GM23338 (cell line): ENCODE measurements around the gene COA1. TPM values are rescaled to one million over a fixed set of nuclear protein-coding genes. Genes with fewer than 3 reads are reported as not detected.

Experiments
- ATAC-seq: fragments of 200-7000 bp; cut with Tn5 transposase; 3 replicates; pipeline ENCODE4 v1.9.1; 2020
- DNase-seq: peaks from one replicate; pipeline ENCODE4 v3.0.0-alpha.2; 2015; ENCODE audit warnings: low spot score
- H2AFZ ChIP-seq: fragments of 200-600 bp; sonication (generic); 2 replicates; pipeline ENCODE4 v1.8.0; 2016; ENCODE audit warnings: antibody characterized with exemption, mild to moderate bottlenecking, moderate library complexity
- H3F3A ChIP-seq: fragments of 200-600 bp; sonication (generic); replicated peaks from 2 replicates; pipeline ENCODE4 v1.8.0; 2017; ENCODE audit warnings: antibody characterized with exemption, mixed run types, low read depth
- H3K27ac ChIP-seq: fragments of 200-600 bp; sonication (generic); 2 replicates; pipeline ENCODE4 v1.6.1; 2016; ENCODE audit warnings: low read depth
- H3K27me3 ChIP-seq: fragments of 200-600 bp; sonication (generic); 2 replicates; pipeline ENCODE4 v1.8.0; 2016; ENCODE audit warnings: mild to moderate bottlenecking, mixed run types, moderate library complexity; ENCODE audit not compliant: insufficient read depth
- H3K36me3 ChIP-seq: fragments of 200-600 bp; sonication (generic); 2 replicates; pipeline ENCODE4 v1.8.0; 2016; ENCODE audit warnings: mild to moderate bottlenecking; ENCODE audit not compliant: insufficient read depth
- H3K4me1 ChIP-seq: fragments of 200-600 bp; sonication (generic); 2 replicates; pipeline ENCODE4 v1.8.0; 2016; ENCODE audit warnings: mild to moderate bottlenecking, moderate library complexity; ENCODE audit not compliant: insufficient read depth
- H3K4me2 ChIP-seq: fragments of 200-600 bp; sonication (generic); 2 replicates; pipeline ENCODE4 v1.7.1; 2017; ENCODE audit warnings: mixed run types
- H3K4me3 ChIP-seq: fragments of 200-600 bp; sonication (generic); 2 replicates; pipeline ENCODE4 v1.6.1; 2016; ENCODE audit warnings: mixed run types
- H3K79me2 ChIP-seq: fragments of 200-600 bp; sonication (generic); replicated peaks from 2 replicates; pipeline ENCODE4 v1.8.0; 2017; ENCODE audit warnings: mild to moderate bottlenecking; ENCODE audit not compliant: insufficient read depth
- H3K9me2 ChIP-seq: fragments of 200-600 bp; sonication (generic); 2 replicates; pipeline ENCODE4 v1.8.0; 2017; ENCODE audit not compliant: insufficient read depth
- H4K20me1 ChIP-seq: fragments of 200-600 bp; sonication (generic); replicated peaks from 2 replicates; pipeline ENCODE4 v1.8.0; 2017; ENCODE audit warnings: mild to moderate bottlenecking; ENCODE audit not compliant: insufficient read depth
- H3K27ac Mint-ChIP-seq: 2 replicates; pipeline ENCODE4 v1.8.0; 2020; ENCODE audit warnings: inconsistent platforms, mild to moderate bottlenecking, moderate library complexity, mixed read lengths
- H3K27me3 Mint-ChIP-seq: 3 replicates; pipeline ENCODE4 v1.8.0; 2022; ENCODE audit warnings: low read depth, mild to moderate bottlenecking, moderate library complexity, mixed read lengths, inconsistent platforms; ENCODE audit not compliant: insufficient read depth, poor library complexity
- H3K36me3 Mint-ChIP-seq: 3 replicates; pipeline ENCODE4 v1.8.0; 2021; ENCODE audit warnings: low read depth, mild to moderate bottlenecking, inconsistent platforms, moderate library complexity, mixed read lengths
- H3K4me1 Mint-ChIP-seq: 3 replicates; pipeline ENCODE4 v1.8.0; 2020; ENCODE audit warnings: mild to moderate bottlenecking, inconsistent platforms, mixed read lengths
- H3K4me3 Mint-ChIP-seq: 3 replicates; pipeline ENCODE4 v1.8.0; 2021; ENCODE audit warnings: moderate library complexity, mild to moderate bottlenecking, inconsistent platforms, mixed read lengths
- H3K9me3 Mint-ChIP-seq: 3 replicates; pipeline ENCODE4 v1.8.0; 2020; ENCODE audit warnings: moderate library complexity, mild to moderate bottlenecking, inconsistent platforms, mixed read lengths
- CREB1 ChIP-seq: fragments of 250-450 bp; sonication (Bioruptor Pico); IDR thresholded peaks from 2 replicates; pipeline ENCODE4 v1.5.0; 2020; ENCODE audit warnings: low read depth, mild to moderate bottlenecking, moderate library complexity
- ETS1 ChIP-seq: IDR thresholded peaks from 2 replicates; pipeline ENCODE4 v1.6.1; 2016; ENCODE audit warnings: antibody characterized with exemption
- EZH2 ChIP-seq: fragments of 200-600 bp; sonication (generic); IDR thresholded peaks from one replicate; pipeline ENCODE4 v1.8.0; 2017; ENCODE audit warnings: antibody characterized with exemption, mild to moderate bottlenecking, low read depth; ENCODE audit not compliant: unreplicated experiment
- EZH2phosphoT487 ChIP-seq: fragments of 200-600 bp; sonication (generic); IDR thresholded peaks from one replicate; pipeline ENCODE4 v1.8.1; 2018; ENCODE audit warnings: antibody characterized with exemption; ENCODE audit not compliant: unreplicated experiment
- JUNB ChIP-seq: IDR thresholded peaks from one replicate; pipeline ENCODE4 v1.6.1; 2016; ENCODE audit warnings: antibody characterized with exemption; ENCODE audit not compliant: unreplicated experiment
- NANOG ChIP-seq: IDR thresholded peaks from 2 replicates; pipeline ENCODE4 v1.6.1; 2016; ENCODE audit warnings: antibody characterized with exemption, borderline replicate concordance
- POLR2AphosphoS5 ChIP-seq: IDR thresholded peaks from 2 replicates; pipeline ENCODE4 v1.6.1; 2016; ENCODE audit warnings: antibody characterized with exemption, low read depth
- REST ChIP-seq: IDR thresholded peaks from one replicate; pipeline ENCODE4 v1.6.1; 2018; ENCODE audit warnings: antibody characterized with exemption; ENCODE audit not compliant: unreplicated experiment
- STAT1 ChIP-seq: IDR thresholded peaks from one replicate; pipeline ENCODE4 v1.6.1; 2016; ENCODE audit warnings: antibody characterized with exemption; ENCODE audit not compliant: unreplicated experiment
- ZNF114 ChIP-seq: fragments of 250-450 bp; sonication (Bioruptor Pico); IDR thresholded peaks from 2 replicates; pipeline ENCODE4 v1.5.0; 2020; ENCODE audit warnings: mild to moderate bottlenecking, moderate library complexity
- polyA plus RNA-seq: library from polyadenylated mRNA; unstranded; fragments of >200 nt; fragmentation: Nextera tagmentation; extraction: Ambion mirVana; gene quantifications from 2 replicates; pipeline ENCODE4 v1.2.1, GENCODE V29; 2016
- total RNA-seq: library from RNA; depleted of rRNA; stranded (reverse); fragments of >200 nt; shearing (Covaris generic); gene quantifications from 2 replicates; pipeline ENCODE4 v1.2.3, GENCODE V29; 2014
- TF ChIP-seq, protein P1 (sequence below), 2 experiments: fragments of 200-600 bp in 1 of 2; sonication (generic) in 1 of 2; conservative IDR thresholded peaks; 2 replicates each; pipeline versions ENCODE4 v1.5.1 to v1.6.1; 2016 to 2017; ENCODE audit warnings: antibody characterized with exemption in 2 of 2, low read depth in 2 of 2, mild to moderate bottlenecking in 2 of 2, moderate library complexity in 1 of 2

Gene COA1
- total and polyA plus RNA-seq, 2 experiments from 2014 or later = 156 to 158 TPM

DNA sequence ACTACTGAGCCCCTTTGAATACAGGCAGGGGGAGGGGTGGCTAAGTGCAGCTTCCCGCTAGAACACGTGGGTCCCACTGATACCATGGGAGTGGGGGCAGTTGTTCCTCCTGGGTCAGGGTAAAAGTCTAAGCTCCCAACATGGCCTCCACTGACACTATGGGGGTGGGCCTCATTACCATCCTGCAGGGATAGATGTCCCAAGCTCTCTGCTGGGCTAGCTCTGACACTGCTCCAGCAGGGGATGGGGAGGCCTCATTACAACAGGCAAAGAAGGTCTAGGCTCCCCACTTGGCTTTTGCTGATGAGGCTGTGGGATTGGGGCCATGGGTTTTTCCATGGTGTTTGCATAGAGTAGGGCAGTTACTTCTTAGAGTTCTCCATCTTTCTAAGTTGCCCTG lies 94.9 kb downstream of the COA1 start (continued):
- TF ChIP-seq REST (no peak), NANOG (no peak), POLR2AphosphoS5 (no peak), STAT1 (no peak), EZH2 (no peak), ZNF114 (CRISPR knock-in tag) (no peak)
- TF ChIP-seq, protein P1, sequence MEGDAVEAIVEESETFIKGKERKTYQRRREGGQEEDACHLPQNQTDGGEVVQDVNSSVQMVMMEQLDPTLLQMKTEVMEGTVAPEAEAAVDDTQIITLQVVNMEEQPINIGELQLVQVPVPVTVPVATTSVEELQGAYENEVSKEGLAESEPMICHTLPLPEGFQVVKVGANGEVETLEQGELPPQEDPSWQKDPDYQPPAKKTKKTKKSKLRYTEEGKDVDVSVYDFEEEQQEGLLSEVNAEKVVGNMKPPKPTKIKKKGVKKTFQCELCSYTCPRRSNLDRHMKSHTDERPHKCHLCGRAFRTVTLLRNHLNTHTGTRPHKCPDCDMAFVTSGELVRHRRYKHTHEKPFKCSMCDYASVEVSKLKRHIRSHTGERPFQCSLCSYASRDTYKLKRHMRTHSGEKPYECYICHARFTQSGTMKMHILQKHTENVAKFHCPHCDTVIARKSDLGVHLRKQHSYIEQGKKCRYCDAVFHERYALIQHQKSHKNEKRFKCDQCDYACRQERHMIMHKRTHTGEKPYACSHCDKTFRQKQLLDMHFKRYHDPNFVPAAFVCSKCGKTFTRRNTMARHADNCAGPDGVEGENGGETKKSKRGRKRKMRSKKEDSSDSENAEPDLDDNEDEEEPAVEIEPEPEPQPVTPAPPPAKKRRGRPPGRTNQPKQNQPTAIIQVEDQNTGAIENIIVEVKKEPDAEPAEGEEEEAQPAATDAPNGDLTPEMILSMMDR (conservative IDR thresholded peaks at IDR 0.05; ENCODE audit: low read depth in 2 of 2) = no peak

- peaks cover 22% of the 10 kb centered on the region; the same call in 1 of the 2 replicates for H3K36me3 ChIP-seq
- no peaks in the 10 kb centered on the region for H3K9me2 ChIP-seq
- DNase-seq = no peak
- Mint-ChIP-seq H3K36me3 (peaks cover 58% of the 10 kb centered on the region), H3K27ac (no peak overlapping the region), H3K9me3 (no peaks in the 10 kb centered on the region), H3K4me3 (no peak overlapping the region), H3K4me1 (no peaks in the 10 kb centered on the region), H3K27me3 (peaks cover under 1% of the 10 kb centered on the region)
- ATAC-seq = no peak
- no peak overlapping the region for H3K4me3 ChIP-seq
- no peaks in the 10 kb centered on the region for H3K4me1 ChIP-seq
- H2AFZ ChIP-seq = no peak overlapping the region
- no peaks in the 10 kb centered on the region for H3K27me3 ChIP-seq
- H3K4me2 ChIP-seq = no peak overlapping the region
- no peaks in the 10 kb centered on the region for H4K20me1 ChIP-seq
- H3K79me2 ChIP-seq = no peaks in the 10 kb centered on the region
- no peaks in the 10 kb centered on the region for H3F3A ChIP-seq
- no peak for TF ChIP-seq ZNF114 (CRISPR knock-in tag)
- H3K27ac ChIP-seq = no peak overlapping the region
These were observed 96.6 kb downstream of the COA1 start for GRCh38 chr7:43632746-43633145.

- Histone ChIP-seq H3K4me1 (no peaks in the 10 kb centered on the region), H3K27me3 (no peaks in the 10 kb centered on the region), H3K36me3 (peaks cover 13% of the 10 kb centered on the region; the same call in 1 of the 2 replicates), H3K4me2 (no peak overlapping the region), H3K27ac (no peak overlapping the region), H4K20me1 (no peaks in the 10 kb centered on the region), H3F3A (no peaks in the 10 kb centered on the region), H3K4me3 (no peak overlapping the region), H3K79me2 (no peaks in the 10 kb centered on the region), H3K9me2 (no peaks in the 10 kb centered on the region), H2AFZ (no peak overlapping the region)
- DNase-seq (no peak), ATAC-seq (no peak)
- no peak overlapping the region for H3K4me3 Mint-ChIP-seq
- peaks cover 5% of the 10 kb centered on the region for H3K27me3 Mint-ChIP-seq
- H3K9me3 Mint-ChIP-seq = no peaks in the 10 kb centered on the region
- H3K36me3 Mint-ChIP-seq = peaks cover 47% of the 10 kb centered on the region; the same call in 2 of the 3 replicates
- no peaks in the 10 kb centered on the region for H3K4me1 Mint-ChIP-seq
- no peak overlapping the region for H3K27ac Mint-ChIP-seq
- TF ChIP-seq, protein P1 (conservative IDR thresholded peaks at IDR 0.05; ENCODE audit: low read depth in 2 of 2) = no peak
- no peak for TF ChIP-seq ZNF114 (CRISPR knock-in tag)
- TF ChIP-seq JUNB = no peak
- no peak for TF ChIP-seq ETS1
- no peak for TF ChIP-seq EZH2phosphoT487
- no peak for TF ChIP-seq CREB1 (CRISPR knock-in tag)
- TF ChIP-seq EZH2 = no peak
These were observed 97.8 kb downstream of the COA1 start for GRCh38 chr7:43631559-43631958.
